GM21723 (cell line): ENCODE measurements around the gene ZBTB49.

Experiments used
- ATAC-seq: cut with Tn5 transposase; IDR thresholded peaks from one replicate; pipeline ENCODE4 v1.9.1; 2021; ENCODE audit warnings: mild to moderate bottlenecking, moderate library complexity; ENCODE audit not compliant: unreplicated experiment

The ZBTB49 gene

GRCh38 chr4:4355302-4355701, 65.3 kb downstream of the ZBTB49 start:
- no peak for ATAC-seq

GRCh38 chr4:4356106-4357041, 66.3 kb downstream of the ZBTB49 start:
- no peak for ATAC-seq

- ATAC-seq = no peak
Observed at GRCh38 chr4:4358093-4358854, 68.2 kb downstream of the ZBTB49 start.

- no peak for ATAC-seq
Observed at GRCh38 chr4:4361883-4362282, 71.8 kb downstream of the ZBTB49 start.

- ATAC-seq = no peak
Observed at GRCh38 chr4:4362991-4363697, 73.1 kb downstream of the ZBTB49 start.

GRCh38 chr4:4364061-4364460, 74.0 kb downstream of the ZBTB49 start:
- ATAC-seq = no peak

- ATAC-seq = no peak
Observed at GRCh38 chr4:4364486-4365208, 74.6 kb downstream of the ZBTB49 start.

- no peak for ATAC-seq
Observed at GRCh38 chr4:4368809-4369580, 78.9 kb downstream of the ZBTB49 start.
